Endothelial cell of umbilical vein (primary cell): ENCODE data around the gene OASL.

Experiments used
- CTCF ChIP-seq, 2 donors: IDR thresholded peaks; 1 replicate in 1 of 2; 2 replicates in 1 of 2; pipeline ENCODE4 v1.5.1; 2011; ENCODE audit warnings: low read length in 2 of 2, mild to moderate bottlenecking in 2 of 2, moderate library complexity in 2 of 2, control low read depth in 1 of 2, inconsistent platforms in 1 of 2, low read depth in 1 of 2; ENCODE audit not compliant: insufficient read depth in 1 of 2; ENCODE audit errors: extremely low read depth in 1 of 2
- EZH2 ChIP-seq: IDR thresholded peaks from 2 replicates; pipeline ENCODE4 v1.6.1; 2012; ENCODE audit warnings: borderline replicate concordance, low read depth, mild to moderate bottlenecking, moderate library complexity, low read length, inconsistent platforms; ENCODE audit not compliant: severe bottlenecking
- POLR2A ChIP-seq: IDR thresholded peaks from 2 replicates; pipeline ENCODE4 v1.6.1; 2012; ENCODE audit warnings: low read depth, mild to moderate bottlenecking, control low read depth, low read length

GRCh38 chr12:120979220-120979861 is 59.7 kb downstream of the OASL start:
- TF ChIP-seq CTCF (IDR thresholded peaks at IDR 0.05; ENCODE audit: extremely low read depth in 1 of 2, insufficient read depth in 1 of 2, low read depth in 1 of 2, low read length in 2 of 2) (no peak), EZH2 (no peak), POLR2A (no peak)
